HFF-Myc (cell line): ENCODE measurements around the gene ZNF446.
"Not testable (repeated sequence)": the region's sequence is repeated elsewhere in the genome, so short reads cannot be mapped to it uniquely, and the experiment has no call there.

ENCODE experiments used
- DNase-seq: peaks from one replicate; pipeline ENCODE4 v3.0.0-alpha.2; 2011; ENCODE audit warnings: low read depth; ENCODE audit errors: extremely low read depth
- H3K4me3 ChIP-seq: replicated peaks from 2 replicates; pipeline ENCODE4 v1.5.1; 2011; ENCODE audit warnings: low read depth, mild to moderate bottlenecking, control low read depth, low read length
- TF ChIP-seq, protein P1 (sequence below): IDR thresholded peaks from 2 replicates; pipeline ENCODE4 v1.5.1; 2012; ENCODE audit warnings: mild to moderate bottlenecking, low read depth, low read length, control low read depth; ENCODE audit errors: missing control alignments

Gene ZNF446

DNA sequence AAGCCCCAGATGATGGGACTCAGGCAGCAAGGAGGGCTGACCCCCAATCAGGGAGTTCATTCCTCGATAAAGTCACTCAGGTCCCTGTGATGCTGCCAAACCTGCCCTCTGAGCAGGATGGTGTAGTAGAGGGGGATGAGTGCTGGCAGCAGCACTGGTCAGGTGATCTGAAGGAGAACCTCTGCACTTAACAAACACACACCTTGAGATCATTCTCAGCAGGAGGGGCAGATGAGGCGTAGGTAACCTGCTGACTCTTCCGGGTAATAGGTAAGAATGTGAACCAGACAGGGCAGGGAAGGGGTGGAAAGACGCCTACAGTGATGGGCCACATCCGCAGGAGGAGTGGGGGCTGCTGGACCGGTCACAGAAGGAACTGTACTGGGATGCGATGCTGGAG, 3.2 kb downstream of the ZNF446 start:
- TF ChIP-seq, protein P1, sequence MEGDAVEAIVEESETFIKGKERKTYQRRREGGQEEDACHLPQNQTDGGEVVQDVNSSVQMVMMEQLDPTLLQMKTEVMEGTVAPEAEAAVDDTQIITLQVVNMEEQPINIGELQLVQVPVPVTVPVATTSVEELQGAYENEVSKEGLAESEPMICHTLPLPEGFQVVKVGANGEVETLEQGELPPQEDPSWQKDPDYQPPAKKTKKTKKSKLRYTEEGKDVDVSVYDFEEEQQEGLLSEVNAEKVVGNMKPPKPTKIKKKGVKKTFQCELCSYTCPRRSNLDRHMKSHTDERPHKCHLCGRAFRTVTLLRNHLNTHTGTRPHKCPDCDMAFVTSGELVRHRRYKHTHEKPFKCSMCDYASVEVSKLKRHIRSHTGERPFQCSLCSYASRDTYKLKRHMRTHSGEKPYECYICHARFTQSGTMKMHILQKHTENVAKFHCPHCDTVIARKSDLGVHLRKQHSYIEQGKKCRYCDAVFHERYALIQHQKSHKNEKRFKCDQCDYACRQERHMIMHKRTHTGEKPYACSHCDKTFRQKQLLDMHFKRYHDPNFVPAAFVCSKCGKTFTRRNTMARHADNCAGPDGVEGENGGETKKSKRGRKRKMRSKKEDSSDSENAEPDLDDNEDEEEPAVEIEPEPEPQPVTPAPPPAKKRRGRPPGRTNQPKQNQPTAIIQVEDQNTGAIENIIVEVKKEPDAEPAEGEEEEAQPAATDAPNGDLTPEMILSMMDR = no peak
- no peak overlapping the region for H3K4me3 ChIP-seq
- DNase-seq = no peak

DNA sequence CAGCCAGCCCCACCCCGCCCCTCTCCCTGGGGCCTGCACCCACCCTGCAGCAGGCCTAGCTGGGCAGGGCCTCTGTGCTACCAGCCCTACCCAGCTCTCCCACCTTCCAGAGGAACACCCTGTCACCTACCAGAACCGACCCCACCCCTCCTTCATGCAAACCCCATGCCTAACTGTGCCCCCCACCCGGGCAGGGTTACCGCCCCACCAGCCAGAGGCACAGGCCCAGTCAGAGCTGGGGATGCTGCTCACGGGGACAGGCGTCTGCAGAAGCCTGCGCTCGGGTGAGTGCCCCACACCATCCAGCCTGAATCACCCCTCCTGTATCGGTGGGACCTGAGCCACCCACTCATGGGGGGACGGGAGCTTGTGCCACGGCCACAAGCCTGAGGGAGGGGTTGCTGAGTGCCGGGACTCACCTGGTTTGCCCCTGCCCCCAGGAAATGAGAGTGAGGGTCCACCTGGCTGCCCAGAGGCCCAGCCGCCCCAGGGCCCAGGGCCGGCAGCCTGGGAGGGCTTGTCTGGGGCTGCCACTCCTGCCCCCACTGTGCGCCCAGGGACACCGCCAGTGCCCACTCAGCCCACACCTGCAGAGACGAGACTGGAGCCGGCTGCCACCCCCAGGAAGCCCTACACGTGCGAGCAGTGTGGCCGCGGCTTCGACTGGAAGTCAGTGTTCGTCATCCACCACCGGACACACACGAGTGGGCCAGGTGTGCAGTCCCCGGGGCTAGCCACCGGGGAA, 3.8 kb downstream of the ZNF446 start:
- DNase-seq = no peak
- TF ChIP-seq, protein P1 = no peak
- no peak overlapping the region for H3K4me3 ChIP-seq

DNA sequence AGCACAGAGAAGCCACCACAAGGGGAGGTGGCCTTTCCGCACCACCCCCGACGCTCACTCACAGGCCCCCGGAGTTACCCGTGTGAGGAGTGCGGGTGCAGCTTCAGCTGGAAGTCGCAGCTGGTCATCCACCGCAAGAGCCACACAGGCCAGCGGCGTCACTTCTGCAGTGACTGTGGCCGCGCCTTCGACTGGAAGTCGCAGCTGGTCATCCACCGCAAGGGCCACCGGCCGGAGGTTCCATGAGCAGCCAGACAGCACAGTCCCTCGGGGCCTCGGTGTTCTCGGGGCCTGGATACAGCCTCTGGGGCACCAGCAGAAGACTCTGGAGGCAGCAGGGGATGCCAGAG, 4.3 kb downstream of the ZNF446 start:
- no peak overlapping the region for H3K4me3 ChIP-seq
- TF ChIP-seq, protein P1 = no peak
- DNase-seq = no peak

DNA sequence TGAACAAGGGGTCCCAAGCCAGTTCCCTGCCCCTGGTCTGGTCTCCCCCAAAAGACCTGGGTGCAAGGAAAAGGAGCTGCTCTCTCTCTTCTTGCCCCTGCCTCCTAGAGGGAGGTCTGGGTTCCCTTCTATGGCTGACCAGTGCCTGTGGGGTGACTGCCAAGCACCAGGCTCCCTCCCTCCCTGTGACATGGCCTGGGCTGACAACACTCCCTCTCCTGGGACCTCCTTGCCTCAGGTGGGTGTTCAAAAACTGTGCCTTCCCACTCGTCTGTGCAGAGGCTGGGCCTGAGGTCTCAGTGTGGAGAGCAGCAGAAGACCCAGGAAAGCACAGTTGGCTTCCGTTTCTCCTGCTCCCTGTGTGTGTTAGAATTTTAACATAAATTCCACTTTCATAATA, 4.7 kb downstream of the ZNF446 start:
- no peak overlapping the region for H3K4me3 ChIP-seq
- DNase-seq = no peak
- TF ChIP-seq, protein P1 = no peak

DNA sequence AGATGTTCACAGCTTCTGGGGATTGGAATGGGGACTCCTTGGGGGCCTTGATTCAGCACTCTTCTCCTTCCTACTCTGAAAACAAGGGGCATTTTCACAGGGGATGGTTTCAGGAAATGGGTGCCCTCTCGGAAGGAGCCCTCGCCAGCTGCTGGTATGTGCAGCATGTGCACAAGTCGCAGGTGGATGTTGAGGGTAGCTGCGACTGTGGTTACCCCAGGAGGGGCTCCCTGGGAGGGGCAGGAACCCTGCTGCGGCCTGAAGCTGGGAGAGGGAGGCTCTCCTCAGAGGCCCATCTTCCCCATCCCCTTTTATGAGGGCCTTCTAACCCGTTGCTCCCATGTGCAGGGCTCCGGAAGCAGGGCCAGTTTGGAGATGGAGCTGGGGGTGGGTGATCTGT, 6.2 kb downstream of the ZNF446 start:
- TF ChIP-seq, protein P1 = no peak
- H3K4me3 ChIP-seq = no peak overlapping the region
- DNase-seq = no peak

DNA sequence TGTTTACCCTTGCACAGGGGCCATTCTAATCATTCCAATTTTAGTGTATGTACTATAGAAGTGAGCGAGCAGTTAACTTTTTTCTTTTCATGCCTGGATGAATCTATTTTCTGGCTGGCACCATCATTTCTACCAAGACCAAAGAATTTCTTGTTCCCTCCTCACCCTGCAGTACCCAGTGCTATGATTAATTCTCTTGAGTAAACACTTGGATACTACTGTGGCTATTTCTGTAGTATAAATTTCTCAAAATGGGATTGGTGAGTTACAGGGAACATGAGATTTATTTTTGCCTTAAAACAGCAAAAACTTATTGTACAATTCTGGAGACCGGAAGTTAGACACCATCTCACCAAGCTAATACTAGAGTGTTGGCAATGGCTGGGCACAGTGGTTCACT, 7.6 kb downstream of the ZNF446 start:
- no peak overlapping the region for H3K4me3 ChIP-seq
- TF ChIP-seq, protein P1 = no peak
- no peak for DNase-seq

DNA sequence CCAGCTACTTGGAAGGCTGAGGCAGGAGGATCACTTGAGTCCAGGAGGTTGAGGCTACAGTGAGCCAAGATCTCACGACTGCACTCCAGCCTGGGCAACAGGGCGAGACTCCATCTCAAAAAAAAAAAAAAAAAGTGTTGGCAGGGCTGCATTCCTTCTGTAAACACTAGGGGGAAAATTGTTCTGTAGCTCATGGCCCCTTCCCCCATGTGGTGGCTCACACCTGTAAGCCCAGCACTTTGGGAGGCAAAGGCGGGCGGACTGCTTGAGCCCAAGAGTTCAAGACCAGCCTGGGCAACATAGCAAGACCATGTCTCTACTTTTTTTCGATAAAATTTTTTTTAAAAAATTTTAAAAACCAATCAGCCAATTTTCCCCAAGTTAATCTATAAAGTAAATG, 8.2 kb downstream of the ZNF446 start:
- DNase-seq, H3K4me3 ChIP-seq: not testable (repeated sequence)
